ENCODE results near the gene EPB41L4B.

- no peak for TF ChIP-seq CTCF (IDR thresholded peaks at IDR 0.05)
- no peak for TF ChIP-seq POLR2A (IDR thresholded peaks at IDR 0.05)
- no peak for TF ChIP-seq POLR2AphosphoS5 (IDR thresholded peaks at IDR 0.05)
Observed at GRCh38 chr9:109319626-109320241, 1.1 kb downstream of the EPB41L4B start.
